AG10803 (cell line): ENCODE data around the gene MAMLD1.

Source experiments
- DNase-seq: peaks from one replicate; pipeline ENCODE4 v3.0.0; 2010; ENCODE audit warnings: low read depth
- H3K4me3 ChIP-seq: 2 replicates; pipeline ENCODE4 v1.5.1; 2011; ENCODE audit warnings: mild to moderate bottlenecking, low read length, control low read depth
- TF ChIP-seq, protein P1 (sequence below): conservative IDR thresholded peaks from 2 replicates; pipeline ENCODE4 v1.5.1; 2011; ENCODE audit warnings: mild to moderate bottlenecking, low read length, control low read depth, inconsistent platforms

MAMLD1 gene

GRCh38 chrX:150363561-150364346 is 637 bp downstream of the MAMLD1 start:
- DNase-seq, result peak; percentile 40
- peak overlapping the region; percentile 76 for H3K4me3 ChIP-seq
- TF ChIP-seq, protein P1, sequence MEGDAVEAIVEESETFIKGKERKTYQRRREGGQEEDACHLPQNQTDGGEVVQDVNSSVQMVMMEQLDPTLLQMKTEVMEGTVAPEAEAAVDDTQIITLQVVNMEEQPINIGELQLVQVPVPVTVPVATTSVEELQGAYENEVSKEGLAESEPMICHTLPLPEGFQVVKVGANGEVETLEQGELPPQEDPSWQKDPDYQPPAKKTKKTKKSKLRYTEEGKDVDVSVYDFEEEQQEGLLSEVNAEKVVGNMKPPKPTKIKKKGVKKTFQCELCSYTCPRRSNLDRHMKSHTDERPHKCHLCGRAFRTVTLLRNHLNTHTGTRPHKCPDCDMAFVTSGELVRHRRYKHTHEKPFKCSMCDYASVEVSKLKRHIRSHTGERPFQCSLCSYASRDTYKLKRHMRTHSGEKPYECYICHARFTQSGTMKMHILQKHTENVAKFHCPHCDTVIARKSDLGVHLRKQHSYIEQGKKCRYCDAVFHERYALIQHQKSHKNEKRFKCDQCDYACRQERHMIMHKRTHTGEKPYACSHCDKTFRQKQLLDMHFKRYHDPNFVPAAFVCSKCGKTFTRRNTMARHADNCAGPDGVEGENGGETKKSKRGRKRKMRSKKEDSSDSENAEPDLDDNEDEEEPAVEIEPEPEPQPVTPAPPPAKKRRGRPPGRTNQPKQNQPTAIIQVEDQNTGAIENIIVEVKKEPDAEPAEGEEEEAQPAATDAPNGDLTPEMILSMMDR, result 0 out of 2 replicates have a peak, but pooled peaks have one; percentile 6

DNA sequence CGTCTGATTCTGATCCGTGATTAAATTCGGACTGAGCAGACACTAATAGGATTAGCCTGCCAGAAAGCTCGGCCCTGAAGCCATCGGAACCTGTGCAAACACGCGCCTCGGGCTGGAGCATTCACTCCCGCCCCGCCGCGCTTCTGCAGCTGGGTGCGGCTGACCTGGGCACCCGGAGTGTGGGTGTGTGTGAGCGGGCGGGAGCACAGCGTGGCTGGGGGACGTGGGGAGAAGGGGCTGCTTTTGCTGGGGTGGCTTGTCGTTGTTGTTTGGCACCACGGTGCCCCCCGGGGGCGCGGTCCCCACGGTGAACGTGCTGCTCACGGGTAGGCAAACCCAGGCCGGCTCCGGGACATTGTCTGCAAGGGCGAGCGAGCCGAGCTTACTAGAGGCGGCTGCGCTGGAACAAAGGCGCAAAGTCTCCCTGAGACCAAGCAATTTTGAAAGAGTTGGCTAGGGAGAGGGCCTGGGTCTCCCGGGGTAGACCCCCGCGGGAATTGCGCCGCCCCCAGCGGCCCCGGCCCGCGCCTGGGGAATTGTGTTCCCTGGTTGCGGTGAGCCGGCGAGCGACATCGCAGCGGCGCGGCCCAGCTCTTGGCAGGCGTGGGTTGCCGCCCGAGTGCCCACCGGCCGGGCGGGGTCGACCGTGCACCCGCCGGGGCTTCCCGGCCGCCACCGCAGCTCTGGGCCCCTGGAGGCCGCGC is 1.4 kb downstream of the MAMLD1 start:
- no peak for DNase-seq
- peak overlapping the region; percentile 76 for H3K4me3 ChIP-seq
- TF ChIP-seq, protein P1, result no peak

GRCh38 chrX:150365051-150365989 is 2.2 kb downstream of the MAMLD1 start:
- TF ChIP-seq, protein P1, result peak; percentile 36
- peak; percentile 46 for DNase-seq
- H3K4me3 ChIP-seq, result peak overlapping the region; percentile 76

GRCh38 chrX:150365990-150366911 is 3.1 kb downstream of the MAMLD1 start:
- TF ChIP-seq, protein P1, result peak; percentile 10
- H3K4me3 ChIP-seq, result peak overlapping the region; percentile 76
- DNase-seq, result peak; percentile 38

GRCh38 chrX:150366951-150367545 is 3.9 kb downstream of the MAMLD1 start:
- peak; percentile 70 for DNase-seq
- TF ChIP-seq, protein P1, result no peak
- H3K4me3 ChIP-seq, result peak overlapping the region; percentile 76
